Suprapubic skin (tissue), 4 donors: ENCODE results near the gene DYNLT5. TPM values are rescaled to one million over a fixed set of nuclear protein-coding genes. Genes with fewer than 3 reads are reported as not detected.

Experiments used
- DNase-seq, 2 donors: peaks; one replicate each; pipeline ENCODE4 v3.0.0-alpha.2; 2019; ENCODE audit warnings: low spot score in 2 of 2
- H3K27ac ChIP-seq: fragments of 200-600 bp; sonication (generic); one replicate; pipeline ENCODE4 v1.5.1; 2019
- H3K27me3 ChIP-seq: fragments of 200-600 bp; sonication (generic); one replicate; pipeline ENCODE4 v1.5.1; 2019
- H3K36me3 ChIP-seq: fragments of 200-600 bp; sonication (generic); one replicate; pipeline ENCODE4 v1.5.1; 2019
- H3K4me1 ChIP-seq: fragments of 200-600 bp; sonication (generic); one replicate; pipeline ENCODE4 v1.5.1; 2019
- H3K4me3 ChIP-seq: fragments of 200-600 bp; sonication (generic); one replicate; pipeline ENCODE4 v1.5.1; 2019; ENCODE audit warnings: mild to moderate bottlenecking
- H3K9me3 ChIP-seq: fragments of 200-600 bp; sonication (generic); one replicate; pipeline ENCODE4 v1.5.1; 2019
- EP300 ChIP-seq: sonication (generic); formaldehyde crosslinking; IDR thresholded peaks from one replicate; pipeline ENCODE4 v1.6.1; 2017; ENCODE audit warnings: antibody characterized with exemption
- POLR2A ChIP-seq, 2 donors: fragments of 450-650 bp; IDR thresholded peaks; one replicate each; pipeline ENCODE4 v1.6.1; 2017; ENCODE audit warnings: antibody characterized with exemption in 2 of 2, mild to moderate bottlenecking in 2 of 2, moderate library complexity in 2 of 2
- POLR2AphosphoS5 ChIP-seq, 3 donors: sonication (generic); formaldehyde crosslinking; IDR thresholded peaks; one replicate each; pipeline ENCODE4 v1.6.1; 2017; ENCODE audit warnings: antibody characterized with exemption in 3 of 3
- WGBS: methylation state at CpG from one replicate; pipeline ENCODE4 v1.1.5; 2018; 5-methylcytosine and 5-hydroxymethylcytosine counted together
- total RNA-seq, 4 donors: library from RNA; depleted of rRNA; stranded (reverse); fragments of >200 nt; gene quantifications; one replicate each; pipeline ENCODE4 v1.1.0, GENCODE V29; 2016
- TF ChIP-seq, protein P1 (sequence below), 2 donors: fragments of 200-600 bp in 1 of 2; fragments of 450-650 bp in 1 of 2; sonication (generic) in 1 of 2; IDR thresholded peaks; one replicate each; pipeline ENCODE4 v1.5.1; 2016 to 2019; ENCODE audit warnings: antibody characterized with exemption in 2 of 2, mild to moderate bottlenecking in 1 of 2, moderate library complexity in 1 of 2

DYNLT5 gene, protein sequence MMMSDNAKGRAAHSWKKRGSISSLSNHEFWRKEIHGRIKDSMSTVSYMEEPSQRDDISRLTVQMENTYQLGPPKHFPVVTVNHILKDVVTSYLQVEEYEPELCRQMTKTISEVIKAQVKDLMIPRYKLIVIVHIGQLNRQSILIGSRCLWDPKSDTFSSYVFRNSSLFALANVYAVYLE
- total RNA-seq = 1 to 10 TPM in 2 of 4 donors, not detected in 2; 1.1 to 2.6 TPM

DNA sequence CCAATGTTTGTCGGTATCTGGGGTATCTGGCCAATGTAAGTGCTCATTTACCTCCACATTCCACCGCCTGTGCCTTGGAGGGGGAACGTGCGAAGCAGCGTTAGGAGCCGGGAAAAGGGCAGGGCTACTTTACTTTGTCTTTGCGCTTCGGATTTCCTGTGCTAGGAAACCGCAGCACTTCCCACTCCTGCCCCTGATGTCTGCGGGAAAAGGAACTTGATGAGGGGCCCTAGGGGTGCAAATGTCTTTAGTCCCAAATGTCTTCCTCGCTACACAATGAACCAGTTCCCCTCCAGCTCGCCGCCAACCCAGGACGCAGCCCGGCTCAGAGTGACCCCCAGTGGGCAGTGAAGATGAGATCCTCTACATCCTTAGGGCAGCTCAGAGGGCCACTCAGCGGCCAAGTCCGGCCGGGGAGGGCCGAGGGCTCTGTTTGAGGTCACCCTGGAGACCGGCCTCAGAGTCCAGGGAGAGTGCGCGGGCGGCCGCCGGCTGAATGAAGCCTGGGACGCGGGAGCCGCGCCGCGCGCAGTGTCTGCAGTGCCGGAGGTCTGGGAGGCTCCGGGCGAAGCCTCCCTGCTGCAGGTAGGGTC is at the start of gene DYNLT5:
Gene DYNLT5 (plus strand): TSS at position 460 of the 593 bp plus-strand sequence. CDS start 2,200 bp downstream, outside the sequence.
- H3K27ac ChIP-seq = no peak within 1 kb of the TSS
- H3K27me3 ChIP-seq = peaks cover 22% of the 10 kb centered on the region
- peak; percentile 62 to 80 for DNase-seq
- TF ChIP-seq, protein P1, sequence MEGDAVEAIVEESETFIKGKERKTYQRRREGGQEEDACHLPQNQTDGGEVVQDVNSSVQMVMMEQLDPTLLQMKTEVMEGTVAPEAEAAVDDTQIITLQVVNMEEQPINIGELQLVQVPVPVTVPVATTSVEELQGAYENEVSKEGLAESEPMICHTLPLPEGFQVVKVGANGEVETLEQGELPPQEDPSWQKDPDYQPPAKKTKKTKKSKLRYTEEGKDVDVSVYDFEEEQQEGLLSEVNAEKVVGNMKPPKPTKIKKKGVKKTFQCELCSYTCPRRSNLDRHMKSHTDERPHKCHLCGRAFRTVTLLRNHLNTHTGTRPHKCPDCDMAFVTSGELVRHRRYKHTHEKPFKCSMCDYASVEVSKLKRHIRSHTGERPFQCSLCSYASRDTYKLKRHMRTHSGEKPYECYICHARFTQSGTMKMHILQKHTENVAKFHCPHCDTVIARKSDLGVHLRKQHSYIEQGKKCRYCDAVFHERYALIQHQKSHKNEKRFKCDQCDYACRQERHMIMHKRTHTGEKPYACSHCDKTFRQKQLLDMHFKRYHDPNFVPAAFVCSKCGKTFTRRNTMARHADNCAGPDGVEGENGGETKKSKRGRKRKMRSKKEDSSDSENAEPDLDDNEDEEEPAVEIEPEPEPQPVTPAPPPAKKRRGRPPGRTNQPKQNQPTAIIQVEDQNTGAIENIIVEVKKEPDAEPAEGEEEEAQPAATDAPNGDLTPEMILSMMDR (IDR thresholded peaks at IDR 0.05) = no peak
- TF ChIP-seq POLR2A (IDR thresholded peaks at IDR 0.05) = no peak
- no peak for TF ChIP-seq POLR2AphosphoS5 (IDR thresholded peaks at IDR 0.05)
- no peak for TF ChIP-seq EP300
- H3K36me3 ChIP-seq = no peaks in the 10 kb centered on the region
- 9% methylated on average over 20 of the region's 35 CpGs for WGBS
- H3K4me1 ChIP-seq = peaks cover 15% of the 10 kb centered on the region
- peak within 1 kb of the TSS; percentile 41 for H3K4me3 ChIP-seq
- H3K9me3 ChIP-seq = no peaks in the 10 kb centered on the region

DNA sequence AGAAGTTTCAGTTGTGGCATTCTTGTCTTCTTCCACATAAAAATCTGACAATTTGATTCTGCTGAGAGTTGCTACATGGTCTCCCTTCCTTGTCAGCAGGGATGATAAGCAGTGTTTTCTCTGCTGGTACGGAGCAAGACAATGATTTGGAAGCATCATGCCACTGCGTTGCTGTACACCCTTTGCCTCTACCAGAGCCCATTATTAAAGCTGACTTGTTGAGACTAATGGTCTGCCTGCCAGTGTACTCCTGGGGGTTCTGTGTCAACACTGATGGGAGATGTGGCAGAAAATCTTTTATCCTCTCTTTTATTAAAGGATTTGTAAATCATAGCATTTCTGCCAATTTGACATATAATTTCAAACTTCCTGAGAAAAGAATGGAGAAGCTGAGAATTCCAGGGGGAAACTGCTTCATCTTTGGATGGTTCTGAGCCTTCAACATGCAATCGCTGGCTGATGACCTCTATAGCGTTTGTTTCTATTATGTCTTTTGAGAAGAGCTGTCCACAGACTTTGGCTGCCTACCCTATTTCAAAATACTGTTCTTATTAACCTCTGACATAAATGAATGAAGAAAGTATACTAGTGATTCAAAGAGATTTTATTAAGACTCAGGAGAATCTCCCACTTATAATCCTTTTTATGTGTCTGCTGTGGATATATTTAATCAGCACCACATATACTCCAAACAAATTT is 47.9 kb upstream of the DYNLT5 start:
- no peak for DNase-seq
- H3K4me1 ChIP-seq = no peaks in the 10 kb centered on the region
- H3K9me3 ChIP-seq = no peaks in the 10 kb centered on the region
- H3K4me3 ChIP-seq = no peak overlapping the region
- no peak overlapping the region for H3K27ac ChIP-seq
- H3K36me3 ChIP-seq = no peaks in the 10 kb centered on the region
- no peaks in the 10 kb centered on the region for H3K27me3 ChIP-seq
- 74% methylated on average over 4 of the region's 4 CpGs for WGBS
- TF ChIP-seq EP300 (no peak), POLR2A (IDR thresholded peaks at IDR 0.05) (no peak), POLR2AphosphoS5 (IDR thresholded peaks at IDR 0.05) (no peak)
- TF ChIP-seq, protein P1 (IDR thresholded peaks at IDR 0.05) = no peak

DNA sequence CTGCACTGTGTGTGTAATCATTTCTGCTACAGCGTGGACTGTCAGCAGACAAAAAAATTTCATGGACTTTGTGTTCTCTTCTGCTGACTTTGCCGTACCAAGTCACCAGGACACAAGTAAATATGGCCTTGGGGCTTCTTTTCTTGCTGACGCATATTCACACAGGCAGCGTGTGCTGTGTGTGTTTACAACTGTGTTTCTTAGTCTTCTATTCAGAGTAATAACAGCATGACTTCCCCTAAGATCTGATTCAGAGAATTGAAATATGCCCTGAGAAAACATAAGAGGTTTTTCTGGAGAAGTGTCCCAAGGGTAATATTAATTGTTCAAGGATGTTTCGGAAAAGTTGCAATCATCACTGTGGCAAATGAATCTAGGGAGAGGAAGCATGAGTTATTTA is 47.1 kb upstream of the DYNLT5 start:
- Histone ChIP-seq H3K4me1 (no peaks in the 10 kb centered on the region), H3K4me3 (no peak overlapping the region), H3K9me3 (no peaks in the 10 kb centered on the region), H3K27ac (no peak overlapping the region), H3K36me3 (no peaks in the 10 kb centered on the region), H3K27me3 (no peaks in the 10 kb centered on the region)
- WGBS = 36% methylated on average over 5 of the region's 5 CpGs
- no peak for TF ChIP-seq POLR2A (IDR thresholded peaks at IDR 0.05)
- no peak for TF ChIP-seq POLR2AphosphoS5 (IDR thresholded peaks at IDR 0.05)
- TF ChIP-seq, protein P1 (IDR thresholded peaks at IDR 0.05) = no peak
- no peak for TF ChIP-seq EP300
- no peak for DNase-seq

DNA sequence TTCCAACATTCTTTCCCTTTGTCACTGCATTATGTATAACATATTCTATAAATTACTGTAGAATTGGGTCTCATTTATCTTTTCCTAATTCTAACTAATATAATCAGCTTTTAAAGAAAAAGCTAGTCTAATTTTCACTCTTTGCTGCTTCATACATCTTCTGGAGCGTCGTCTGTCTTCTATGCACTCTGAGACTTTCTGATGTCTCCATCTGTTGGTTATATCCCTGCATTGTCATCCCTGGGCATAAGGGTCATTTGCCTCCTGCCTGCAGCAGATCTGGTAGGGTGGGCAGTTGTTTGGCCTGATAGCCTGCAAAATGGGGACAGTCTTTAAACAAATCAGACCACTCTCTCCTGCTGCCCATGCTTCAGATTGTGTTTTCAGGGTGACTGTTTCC is 40.8 kb upstream of the DYNLT5 start:
- 32% methylated on average over 2 of the region's 2 CpGs for WGBS
- TF ChIP-seq, protein P1 (IDR thresholded peaks at IDR 0.05) = no peak
- TF ChIP-seq EP300 (no peak), POLR2AphosphoS5 (IDR thresholded peaks at IDR 0.05) (no peak), POLR2A (IDR thresholded peaks at IDR 0.05) (no peak)

DNA sequence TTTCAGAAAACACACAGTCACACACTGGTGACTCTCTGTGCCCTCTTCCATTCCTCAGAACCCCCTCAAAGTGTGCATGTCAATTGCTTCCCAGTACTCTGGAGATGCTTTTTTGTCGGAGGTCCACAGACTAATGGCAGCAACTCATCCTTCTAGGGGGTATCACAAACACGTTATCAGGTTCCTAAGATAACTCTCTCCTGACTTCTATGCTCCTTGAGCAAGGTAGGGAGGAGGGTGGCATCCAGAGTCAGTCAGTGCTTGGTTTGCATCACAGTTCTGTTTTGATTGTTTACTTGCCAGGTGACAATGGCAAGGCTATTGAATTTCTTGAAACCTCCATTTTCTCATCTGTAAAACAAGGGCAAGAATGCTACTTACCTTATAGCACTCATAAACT is 39.4 kb upstream of the DYNLT5 start:
- Histone ChIP-seq H3K9me3 (no peaks in the 10 kb centered on the region), H3K4me3 (no peak overlapping the region), H3K36me3 (no peaks in the 10 kb centered on the region), H3K27me3 (no peaks in the 10 kb centered on the region), H3K27ac (no peak overlapping the region), H3K4me1 (no peaks in the 10 kb centered on the region)
- TF ChIP-seq, protein P1 (IDR thresholded peaks at IDR 0.05) = no peak
- TF ChIP-seq POLR2AphosphoS5 (IDR thresholded peaks at IDR 0.05) (no peak), POLR2A (IDR thresholded peaks at IDR 0.05) (no peak), EP300 (no peak)
- DNase-seq = no peak
- WGBS = 60% methylated on average over 2 of the region's 2 CpGs

More for the DNA sequence above, 40.8 kb upstream of the DYNLT5 start:
- no peaks in the 10 kb centered on the region for H3K36me3 ChIP-seq
- no peak overlapping the region for H3K27ac ChIP-seq
- no peaks in the 10 kb centered on the region for H3K9me3 ChIP-seq
- no peak for DNase-seq
- no peak overlapping the region for H3K4me3 ChIP-seq
- H3K4me1 ChIP-seq = no peaks in the 10 kb centered on the region
- H3K27me3 ChIP-seq = no peaks in the 10 kb centered on the region
